Measurements from ENCODE around the gene ASCC3.

DNA sequence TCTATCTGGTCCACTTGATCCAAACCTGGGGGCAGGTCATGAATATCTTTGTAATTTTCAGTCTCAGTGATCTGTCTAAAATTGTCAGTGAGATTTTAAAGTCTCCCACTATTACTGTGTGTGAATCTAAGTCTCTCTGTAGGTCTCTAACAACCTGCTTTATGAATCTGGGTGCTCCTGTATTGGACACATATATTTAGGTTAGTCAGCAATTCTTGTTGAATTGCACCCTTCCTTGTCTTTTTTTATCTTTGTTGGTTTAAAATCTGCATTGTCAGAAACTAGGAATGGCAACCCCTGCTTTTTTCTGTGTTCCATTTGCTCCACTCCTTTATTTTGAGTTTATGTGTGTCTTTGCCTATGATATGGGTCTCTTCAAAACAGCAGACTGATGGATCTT, 140.7 kb downstream of the ASCC3 start:
- TF ChIP-seq CREB1 (IDR thresholded peaks at IDR 0.05; ENCODE audit: low read depth) (no peak), YY1 (IDR thresholded peaks at IDR 0.05; ENCODE audit: low read depth) (no peak), RAD21 (IDR thresholded peaks at IDR 0.05; ENCODE audit: low read depth) (no peak), NFIC (IDR thresholded peaks at IDR 0.05) (no peak), USF1 (IDR thresholded peaks at IDR 0.05) (no peak), CEBPB (IDR thresholded peaks at IDR 0.05) (no peak), EP300 (IDR thresholded peaks at IDR 0.05; ENCODE audit: borderline replicate concordance) (no peak)
- TF ChIP-seq, protein P1, sequence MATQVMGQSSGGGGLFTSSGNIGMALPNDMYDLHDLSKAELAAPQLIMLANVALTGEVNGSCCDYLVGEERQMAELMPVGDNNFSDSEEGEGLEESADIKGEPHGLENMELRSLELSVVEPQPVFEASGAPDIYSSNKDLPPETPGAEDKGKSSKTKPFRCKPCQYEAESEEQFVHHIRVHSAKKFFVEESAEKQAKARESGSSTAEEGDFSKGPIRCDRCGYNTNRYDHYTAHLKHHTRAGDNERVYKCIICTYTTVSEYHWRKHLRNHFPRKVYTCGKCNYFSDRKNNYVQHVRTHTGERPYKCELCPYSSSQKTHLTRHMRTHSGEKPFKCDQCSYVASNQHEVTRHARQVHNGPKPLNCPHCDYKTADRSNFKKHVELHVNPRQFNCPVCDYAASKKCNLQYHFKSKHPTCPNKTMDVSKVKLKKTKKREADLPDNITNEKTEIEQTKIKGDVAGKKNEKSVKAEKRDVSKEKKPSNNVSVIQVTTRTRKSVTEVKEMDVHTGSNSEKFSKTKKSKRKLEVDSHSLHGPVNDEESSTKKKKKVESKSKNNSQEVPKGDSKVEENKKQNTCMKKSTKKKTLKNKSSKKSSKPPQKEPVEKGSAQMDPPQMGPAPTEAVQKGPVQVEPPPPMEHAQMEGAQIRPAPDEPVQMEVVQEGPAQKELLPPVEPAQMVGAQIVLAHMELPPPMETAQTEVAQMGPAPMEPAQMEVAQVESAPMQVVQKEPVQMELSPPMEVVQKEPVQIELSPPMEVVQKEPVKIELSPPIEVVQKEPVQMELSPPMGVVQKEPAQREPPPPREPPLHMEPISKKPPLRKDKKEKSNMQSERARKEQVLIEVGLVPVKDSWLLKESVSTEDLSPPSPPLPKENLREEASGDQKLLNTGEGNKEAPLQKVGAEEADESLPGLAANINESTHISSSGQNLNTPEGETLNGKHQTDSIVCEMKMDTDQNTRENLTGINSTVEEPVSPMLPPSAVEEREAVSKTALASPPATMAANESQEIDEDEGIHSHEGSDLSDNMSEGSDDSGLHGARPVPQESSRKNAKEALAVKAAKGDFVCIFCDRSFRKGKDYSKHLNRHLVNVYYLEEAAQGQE (IDR thresholded peaks at IDR 0.05; ENCODE audit: low read depth), result no peak
- TF ChIP-seq, protein P2, sequence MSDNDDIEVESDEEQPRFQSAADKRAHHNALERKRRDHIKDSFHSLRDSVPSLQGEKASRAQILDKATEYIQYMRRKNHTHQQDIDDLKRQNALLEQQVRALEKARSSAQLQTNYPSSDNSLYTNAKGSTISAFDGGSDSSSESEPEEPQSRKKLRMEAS (IDR thresholded peaks at IDR 0.05), result no peak
